Suprapubic skin (tissue), 4 donors: Measurements from ENCODE around the gene EPC2. TPM values are rescaled to one million over a fixed set of nuclear protein-coding genes. Genes with fewer than 3 reads are reported as not detected.

Experiments
- DNase-seq, 2 donors: peaks; one replicate each; pipeline ENCODE4 v3.0.0-alpha.2; 2019; ENCODE audit warnings: low spot score in 2 of 2
- H3K27ac ChIP-seq: fragments of 200-600 bp; sonication (generic); one replicate; pipeline ENCODE4 v1.5.1; 2019
- H3K27me3 ChIP-seq: fragments of 200-600 bp; sonication (generic); one replicate; pipeline ENCODE4 v1.5.1; 2019
- H3K36me3 ChIP-seq: fragments of 200-600 bp; sonication (generic); one replicate; pipeline ENCODE4 v1.5.1; 2019
- H3K4me1 ChIP-seq: fragments of 200-600 bp; sonication (generic); one replicate; pipeline ENCODE4 v1.5.1; 2019
- H3K4me3 ChIP-seq: fragments of 200-600 bp; sonication (generic); one replicate; pipeline ENCODE4 v1.5.1; 2019; ENCODE audit warnings: mild to moderate bottlenecking
- H3K9me3 ChIP-seq: fragments of 200-600 bp; sonication (generic); one replicate; pipeline ENCODE4 v1.5.1; 2019
- CTCF ChIP-seq, 2 donors: fragments of 200-600 bp in 1 of 2; fragments of 450-650 bp in 1 of 2; sonication (generic) in 1 of 2; IDR thresholded peaks; one replicate each; pipeline ENCODE4 v1.5.1; 2016 to 2019; ENCODE audit warnings: antibody characterized with exemption in 2 of 2, mild to moderate bottlenecking in 1 of 2, moderate library complexity in 1 of 2
- EP300 ChIP-seq: sonication (generic); formaldehyde crosslinking; IDR thresholded peaks from one replicate; pipeline ENCODE4 v1.6.1; 2017; ENCODE audit warnings: antibody characterized with exemption
- POLR2A ChIP-seq, 2 donors: fragments of 450-650 bp; IDR thresholded peaks; one replicate each; pipeline ENCODE4 v1.6.1; 2017; ENCODE audit warnings: antibody characterized with exemption in 2 of 2, mild to moderate bottlenecking in 2 of 2, moderate library complexity in 2 of 2
- POLR2AphosphoS5 ChIP-seq, 3 donors: sonication (generic); formaldehyde crosslinking; IDR thresholded peaks; one replicate each; pipeline ENCODE4 v1.6.1; 2017; ENCODE audit warnings: antibody characterized with exemption in 3 of 3
- WGBS: methylation state at CpG from one replicate; pipeline ENCODE4 v1.1.5; 2018; 5-methylcytosine and 5-hydroxymethylcytosine counted together
- total RNA-seq, 4 donors: library from RNA; depleted of rRNA; stranded (reverse); fragments of >200 nt; gene quantifications; one replicate each; pipeline ENCODE4 v1.1.0, GENCODE V29; 2016

The EPC2 gene, protein sequence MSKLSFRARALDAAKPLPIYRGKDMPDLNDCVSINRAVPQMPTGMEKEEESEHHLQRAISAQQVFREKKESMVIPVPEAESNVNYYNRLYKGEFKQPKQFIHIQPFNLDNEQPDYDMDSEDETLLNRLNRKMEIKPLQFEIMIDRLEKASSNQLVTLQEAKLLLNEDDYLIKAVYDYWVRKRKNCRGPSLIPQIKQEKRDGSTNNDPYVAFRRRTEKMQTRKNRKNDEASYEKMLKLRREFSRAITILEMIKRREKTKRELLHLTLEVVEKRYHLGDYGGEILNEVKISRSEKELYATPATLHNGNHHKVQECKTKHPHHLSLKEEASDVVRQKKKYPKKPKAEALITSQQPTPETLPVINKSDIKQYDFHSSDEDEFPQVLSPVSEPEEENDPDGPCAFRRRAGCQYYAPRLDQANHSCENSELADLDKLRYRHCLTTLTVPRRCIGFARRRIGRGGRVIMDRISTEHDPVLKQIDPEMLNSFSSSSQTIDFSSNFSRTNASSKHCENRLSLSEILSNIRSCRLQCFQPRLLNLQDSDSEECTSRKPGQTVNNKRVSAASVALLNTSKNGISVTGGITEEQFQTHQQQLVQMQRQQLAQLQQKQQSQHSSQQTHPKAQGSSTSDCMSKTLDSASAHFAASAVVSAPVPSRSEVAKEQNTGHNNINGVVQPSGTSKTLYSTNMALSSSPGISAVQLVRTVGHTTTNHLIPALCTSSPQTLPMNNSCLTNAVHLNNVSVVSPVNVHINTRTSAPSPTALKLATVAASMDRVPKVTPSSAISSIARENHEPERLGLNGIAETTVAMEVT
- total RNA-seq = 10 to 100 TPM; 22.9 to 30.3 (median 26.9) TPM

DNA sequence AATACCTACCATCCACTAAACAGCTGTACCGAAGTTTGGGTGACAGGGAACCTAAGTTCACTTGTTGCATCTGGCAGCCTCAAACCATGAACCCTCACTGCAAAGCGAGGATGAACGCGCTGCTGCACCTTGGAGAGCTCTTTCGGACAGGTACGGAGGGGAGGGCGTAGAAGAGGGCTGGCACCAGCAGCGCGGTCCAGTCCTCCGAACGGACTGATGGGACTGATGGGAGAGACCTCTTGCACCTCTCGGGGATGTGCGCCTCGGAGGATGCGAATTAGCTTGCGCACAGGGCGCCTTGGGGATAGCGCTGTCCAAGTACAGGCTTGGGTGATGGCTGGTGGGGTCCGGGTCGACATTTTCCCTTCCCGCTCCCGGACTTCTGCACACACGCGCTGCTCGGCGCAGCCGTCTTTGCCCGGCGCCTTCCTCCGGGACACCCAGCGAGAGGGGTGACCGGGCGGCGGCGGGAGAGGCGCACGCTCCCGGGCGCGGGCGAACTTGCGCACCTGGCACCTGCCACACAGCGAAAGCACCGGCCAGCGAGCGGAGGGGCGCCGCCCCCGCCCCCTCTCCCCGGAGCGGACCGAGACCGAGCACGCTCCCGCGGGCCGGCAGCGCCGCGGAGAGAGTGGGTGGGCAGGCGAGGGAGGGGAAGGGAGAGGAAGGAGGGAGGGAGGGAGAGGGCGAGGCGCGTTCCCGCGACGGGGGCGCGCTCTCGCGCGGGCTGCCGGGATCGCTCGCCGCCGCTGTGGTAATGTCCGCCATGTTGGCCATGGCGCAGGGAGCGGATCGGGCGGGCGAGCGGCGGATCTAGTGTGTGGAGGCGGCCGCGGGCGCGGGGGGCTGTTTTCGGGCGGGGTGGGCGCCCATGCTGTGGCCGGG lies at the start of gene EPC2:
TSS of gene EPC2 (plus strand) at position 754 of the 885 bp plus-strand sequence. CDS start 267 bp downstream, outside the sequence.
- Histone ChIP-seq H3K27ac (peak within 1 kb of the TSS; percentile 100), H3K4me1 (peaks cover 28% of the 10 kb centered on the region), H3K36me3 (no peaks in the 10 kb centered on the region), H3K9me3 (no peaks in the 10 kb centered on the region), H3K27me3 (no peaks in the 10 kb centered on the region), H3K4me3 (peak within 1 kb of the TSS; percentile 97)
- WGBS = under 1% methylated on average over 48 of the region's 94 CpGs
- DNase-seq = peak; percentile 88 to 89
- peak in 2 of 3 donors; percentile 48 to 55 for TF ChIP-seq POLR2AphosphoS5 (IDR thresholded peaks at IDR 0.05)
- no peak for TF ChIP-seq CTCF (IDR thresholded peaks at IDR 0.05)
- no peak for TF ChIP-seq EP300

DNA sequence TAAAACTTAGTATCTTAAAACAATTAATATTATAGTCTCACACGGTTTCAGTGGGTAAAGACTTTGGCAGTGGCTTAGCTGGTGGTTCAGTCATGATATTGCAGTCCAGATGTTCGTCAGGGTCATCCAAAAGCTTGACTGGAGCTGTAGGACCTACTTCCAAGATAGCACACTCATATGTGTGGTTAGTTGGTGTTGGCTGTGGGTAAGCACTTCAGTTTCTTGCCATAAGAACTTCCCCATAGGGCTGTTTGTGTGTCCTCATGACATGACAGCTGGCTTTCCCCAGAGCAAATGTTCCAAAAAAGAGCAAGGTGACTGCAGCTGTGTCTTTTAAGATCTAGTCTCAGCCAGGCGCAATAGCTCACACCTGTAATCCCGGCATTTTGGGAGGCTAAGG lies 48.5 kb upstream of the EPC2 start:
- no peaks in the 10 kb centered on the region for H3K9me3 ChIP-seq
- 73% methylated on average over 4 of the region's 4 CpGs for WGBS
- H3K4me1 ChIP-seq = peaks cover 17% of the 10 kb centered on the region
- no peak for DNase-seq
- H3K36me3 ChIP-seq = no peaks in the 10 kb centered on the region
- TF ChIP-seq POLR2A (IDR thresholded peaks at IDR 0.05) (no peak), POLR2AphosphoS5 (IDR thresholded peaks at IDR 0.05) (no peak), EP300 (no peak), CTCF (IDR thresholded peaks at IDR 0.05) (no peak)
- H3K27me3 ChIP-seq = no peaks in the 10 kb centered on the region
- H3K27ac ChIP-seq = no peak overlapping the region
- no peak overlapping the region for H3K4me3 ChIP-seq

DNA sequence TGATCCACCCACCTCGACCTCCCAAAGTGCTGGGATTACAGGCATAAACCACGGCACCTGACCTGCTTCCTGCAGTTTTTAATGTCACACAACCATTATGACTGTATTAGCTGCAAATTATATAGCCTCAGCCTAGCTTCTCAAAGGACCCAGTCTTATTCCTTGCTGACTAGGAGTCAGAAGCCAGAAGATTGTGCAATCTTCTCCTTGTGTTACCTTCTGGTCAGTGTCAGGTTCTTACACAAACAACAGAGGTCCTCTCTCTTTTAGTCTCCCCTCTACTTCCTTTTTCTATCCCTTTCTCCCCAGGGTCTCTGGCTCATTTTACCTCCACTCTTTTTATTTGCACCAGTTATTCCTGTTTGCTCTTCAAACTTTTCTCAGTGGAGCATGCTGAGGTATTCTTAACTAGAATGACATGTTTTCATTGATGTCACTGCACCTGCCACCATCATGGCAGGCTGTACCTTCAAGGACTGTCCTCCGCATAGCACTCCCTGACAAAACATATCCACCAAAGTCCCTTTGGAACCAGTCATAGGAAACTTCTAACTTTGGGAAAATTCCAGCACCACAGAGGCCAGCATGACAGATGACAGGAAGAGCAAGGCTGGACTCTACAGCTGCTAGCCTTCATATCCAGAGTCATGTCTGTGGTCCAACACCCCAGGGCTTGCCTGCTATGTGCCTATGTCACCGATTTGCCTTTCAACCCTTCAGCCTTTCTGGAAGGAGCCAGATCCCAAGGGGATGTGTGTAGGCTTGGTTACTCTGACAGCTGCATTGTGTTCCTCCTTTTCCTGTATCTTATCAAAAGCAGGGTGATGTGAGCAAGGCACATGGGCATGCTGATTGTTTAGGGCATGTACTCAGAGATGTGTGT lies 45.2 kb upstream of the EPC2 start:
- H3K9me3 ChIP-seq = no peaks in the 10 kb centered on the region
- TF ChIP-seq CTCF (IDR thresholded peaks at IDR 0.05) = no peak
- no peak for TF ChIP-seq POLR2AphosphoS5 (IDR thresholded peaks at IDR 0.05)
- TF ChIP-seq POLR2A (IDR thresholded peaks at IDR 0.05) = no peak
- no peak for TF ChIP-seq EP300
- no peak overlapping the region for H3K27ac ChIP-seq
- H3K27me3 ChIP-seq = no peaks in the 10 kb centered on the region
- H3K36me3 ChIP-seq = no peaks in the 10 kb centered on the region
- peaks cover 7% of the 10 kb centered on the region for H3K4me1 ChIP-seq
- 74% methylated on average over 4 of the region's 4 CpGs for WGBS
- no peak overlapping the region for H3K4me3 ChIP-seq
- DNase-seq = no peak

DNA sequence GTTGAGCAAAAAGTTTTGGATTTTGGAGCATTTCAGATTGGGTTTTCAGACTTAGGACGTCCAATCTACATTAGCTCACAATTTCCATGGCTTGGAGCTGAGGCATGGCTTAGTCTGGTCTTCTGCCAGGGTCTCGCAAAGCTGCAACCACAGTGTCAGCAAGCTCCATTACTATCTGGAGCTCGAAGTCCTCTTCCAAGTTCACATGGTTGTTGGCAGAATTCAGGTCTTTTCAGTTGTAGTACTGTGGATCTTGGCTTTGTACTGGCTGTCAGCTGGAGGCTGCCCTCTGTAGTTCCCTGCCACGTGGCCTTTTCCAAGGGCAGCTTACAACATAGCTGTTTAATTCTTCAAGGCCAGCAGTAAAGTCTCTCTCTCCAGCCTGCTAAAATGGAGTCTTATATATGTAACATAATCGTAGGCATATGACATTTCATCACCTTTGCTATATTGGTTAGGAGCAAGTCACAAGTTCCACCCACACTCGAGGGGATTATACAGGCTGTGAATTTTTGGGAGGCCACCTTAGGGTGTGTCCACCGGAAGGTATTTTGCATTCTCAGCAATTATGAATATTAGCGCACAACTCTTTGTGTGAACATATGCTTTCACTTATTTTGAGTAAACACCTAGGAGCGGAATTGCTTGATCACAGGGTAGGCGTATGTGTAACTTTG lies 41.5 kb upstream of the EPC2 start:
- Histone ChIP-seq H3K27me3 (no peaks in the 10 kb centered on the region), H3K4me3 (no peak overlapping the region), H3K27ac (no peak overlapping the region), H3K9me3 (no peaks in the 10 kb centered on the region), H3K36me3 (no peaks in the 10 kb centered on the region), H3K4me1 (no peaks in the 10 kb centered on the region)
- TF ChIP-seq POLR2AphosphoS5 (IDR thresholded peaks at IDR 0.05) (no peak), POLR2A (IDR thresholded peaks at IDR 0.05) (no peak), CTCF (IDR thresholded peaks at IDR 0.05) (no peak), EP300 (no peak)
- WGBS = 81% methylated on average over 10 of the region's 10 CpGs
- no peak for DNase-seq
